GM23338 (cell line): ENCODE measurements around the gene CPNE5. TPM values are rescaled to one million over a fixed set of nuclear protein-coding genes. Genes with fewer than 3 reads are reported as not detected.

Experiments
- CREB1 ChIP-seq: fragments of 250-450 bp; sonication (Bioruptor Pico); IDR thresholded peaks from 2 replicates; pipeline ENCODE4 v1.5.0; 2020; ENCODE audit warnings: low read depth, mild to moderate bottlenecking, moderate library complexity
- EZH2phosphoT487 ChIP-seq: fragments of 200-600 bp; sonication (generic); IDR thresholded peaks from one replicate; pipeline ENCODE4 v1.8.1; 2018; ENCODE audit warnings: antibody characterized with exemption; ENCODE audit not compliant: unreplicated experiment
- JUNB ChIP-seq: IDR thresholded peaks from one replicate; pipeline ENCODE4 v1.6.1; 2016; ENCODE audit warnings: antibody characterized with exemption; ENCODE audit not compliant: unreplicated experiment
- NANOG ChIP-seq: IDR thresholded peaks from 2 replicates; pipeline ENCODE4 v1.6.1; 2016; ENCODE audit warnings: antibody characterized with exemption, borderline replicate concordance
- POLR2AphosphoS5 ChIP-seq: IDR thresholded peaks from 2 replicates; pipeline ENCODE4 v1.6.1; 2016; ENCODE audit warnings: antibody characterized with exemption, low read depth
- ZNF114 ChIP-seq: fragments of 250-450 bp; sonication (Bioruptor Pico); IDR thresholded peaks from 2 replicates; pipeline ENCODE4 v1.5.0; 2020; ENCODE audit warnings: mild to moderate bottlenecking, moderate library complexity
- polyA plus RNA-seq: library from polyadenylated mRNA; unstranded; fragments of >200 nt; fragmentation: Nextera tagmentation; extraction: Ambion mirVana; gene quantifications from 2 replicates; pipeline ENCODE4 v1.2.1, GENCODE V29; 2016
- total RNA-seq: library from RNA; depleted of rRNA; stranded (reverse); fragments of >200 nt; shearing (Covaris generic); gene quantifications from 2 replicates; pipeline ENCODE4 v1.2.3, GENCODE V29; 2014
- TF ChIP-seq, protein P1 (sequence below): fragments of 250-450 bp; sonication (Bioruptor Pico); IDR thresholded peaks from 2 replicates; pipeline ENCODE4 v1.5.0; 2020; ENCODE audit warnings: mild to moderate bottlenecking, moderate library complexity
- TF ChIP-seq, protein P2 (sequence below): IDR thresholded peaks from 2 replicates; pipeline ENCODE4 v1.6.1; 2016; ENCODE audit warnings: antibody characterized with exemption

The CPNE5 gene
- total and polyA plus RNA-seq, 2 experiments from 2014 or later, result 0.14 to 0.42 TPM

DNA sequence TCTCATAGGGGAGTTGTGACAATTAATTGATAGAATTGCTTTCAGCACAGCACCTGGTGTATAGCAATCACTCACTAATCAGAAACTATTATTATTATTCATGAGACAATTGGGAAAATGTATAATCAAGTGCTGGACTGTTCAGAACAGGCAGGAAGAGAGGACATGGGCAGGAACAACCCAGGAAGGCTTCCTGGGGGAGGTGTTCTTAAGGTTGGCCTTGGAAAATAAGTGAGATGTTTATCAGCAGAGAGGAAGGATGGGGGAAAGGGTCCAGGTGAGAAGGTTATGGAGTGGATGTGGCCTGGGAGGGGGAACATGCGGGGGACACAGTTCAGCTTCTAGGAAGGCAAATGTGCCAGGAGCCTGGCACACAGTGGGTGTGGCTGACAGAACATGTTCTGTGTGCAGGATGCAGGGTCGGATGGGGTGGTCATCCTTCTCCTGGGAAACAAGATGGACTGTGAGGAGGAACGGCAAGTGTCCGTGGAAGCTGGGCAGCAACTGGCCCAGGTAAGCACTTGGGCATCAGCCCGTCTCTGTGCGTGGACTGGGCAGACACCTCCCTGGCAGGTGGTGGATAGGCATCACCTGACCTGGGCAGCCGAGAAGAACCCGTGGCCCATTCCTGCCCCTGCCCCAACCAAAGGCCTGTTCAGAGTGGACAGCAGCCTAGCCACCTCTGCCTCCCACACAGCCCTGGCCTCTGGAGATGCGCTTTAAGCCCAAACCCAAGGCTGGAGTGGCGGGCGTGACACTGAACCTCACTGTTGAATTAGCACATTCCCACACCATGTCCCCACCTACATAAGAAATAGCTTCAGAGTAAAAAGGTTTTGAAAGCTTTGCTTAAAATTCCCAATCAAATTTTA, 110.7 kb downstream of the CPNE5 start (continued):
- TF ChIP-seq, protein P1, sequence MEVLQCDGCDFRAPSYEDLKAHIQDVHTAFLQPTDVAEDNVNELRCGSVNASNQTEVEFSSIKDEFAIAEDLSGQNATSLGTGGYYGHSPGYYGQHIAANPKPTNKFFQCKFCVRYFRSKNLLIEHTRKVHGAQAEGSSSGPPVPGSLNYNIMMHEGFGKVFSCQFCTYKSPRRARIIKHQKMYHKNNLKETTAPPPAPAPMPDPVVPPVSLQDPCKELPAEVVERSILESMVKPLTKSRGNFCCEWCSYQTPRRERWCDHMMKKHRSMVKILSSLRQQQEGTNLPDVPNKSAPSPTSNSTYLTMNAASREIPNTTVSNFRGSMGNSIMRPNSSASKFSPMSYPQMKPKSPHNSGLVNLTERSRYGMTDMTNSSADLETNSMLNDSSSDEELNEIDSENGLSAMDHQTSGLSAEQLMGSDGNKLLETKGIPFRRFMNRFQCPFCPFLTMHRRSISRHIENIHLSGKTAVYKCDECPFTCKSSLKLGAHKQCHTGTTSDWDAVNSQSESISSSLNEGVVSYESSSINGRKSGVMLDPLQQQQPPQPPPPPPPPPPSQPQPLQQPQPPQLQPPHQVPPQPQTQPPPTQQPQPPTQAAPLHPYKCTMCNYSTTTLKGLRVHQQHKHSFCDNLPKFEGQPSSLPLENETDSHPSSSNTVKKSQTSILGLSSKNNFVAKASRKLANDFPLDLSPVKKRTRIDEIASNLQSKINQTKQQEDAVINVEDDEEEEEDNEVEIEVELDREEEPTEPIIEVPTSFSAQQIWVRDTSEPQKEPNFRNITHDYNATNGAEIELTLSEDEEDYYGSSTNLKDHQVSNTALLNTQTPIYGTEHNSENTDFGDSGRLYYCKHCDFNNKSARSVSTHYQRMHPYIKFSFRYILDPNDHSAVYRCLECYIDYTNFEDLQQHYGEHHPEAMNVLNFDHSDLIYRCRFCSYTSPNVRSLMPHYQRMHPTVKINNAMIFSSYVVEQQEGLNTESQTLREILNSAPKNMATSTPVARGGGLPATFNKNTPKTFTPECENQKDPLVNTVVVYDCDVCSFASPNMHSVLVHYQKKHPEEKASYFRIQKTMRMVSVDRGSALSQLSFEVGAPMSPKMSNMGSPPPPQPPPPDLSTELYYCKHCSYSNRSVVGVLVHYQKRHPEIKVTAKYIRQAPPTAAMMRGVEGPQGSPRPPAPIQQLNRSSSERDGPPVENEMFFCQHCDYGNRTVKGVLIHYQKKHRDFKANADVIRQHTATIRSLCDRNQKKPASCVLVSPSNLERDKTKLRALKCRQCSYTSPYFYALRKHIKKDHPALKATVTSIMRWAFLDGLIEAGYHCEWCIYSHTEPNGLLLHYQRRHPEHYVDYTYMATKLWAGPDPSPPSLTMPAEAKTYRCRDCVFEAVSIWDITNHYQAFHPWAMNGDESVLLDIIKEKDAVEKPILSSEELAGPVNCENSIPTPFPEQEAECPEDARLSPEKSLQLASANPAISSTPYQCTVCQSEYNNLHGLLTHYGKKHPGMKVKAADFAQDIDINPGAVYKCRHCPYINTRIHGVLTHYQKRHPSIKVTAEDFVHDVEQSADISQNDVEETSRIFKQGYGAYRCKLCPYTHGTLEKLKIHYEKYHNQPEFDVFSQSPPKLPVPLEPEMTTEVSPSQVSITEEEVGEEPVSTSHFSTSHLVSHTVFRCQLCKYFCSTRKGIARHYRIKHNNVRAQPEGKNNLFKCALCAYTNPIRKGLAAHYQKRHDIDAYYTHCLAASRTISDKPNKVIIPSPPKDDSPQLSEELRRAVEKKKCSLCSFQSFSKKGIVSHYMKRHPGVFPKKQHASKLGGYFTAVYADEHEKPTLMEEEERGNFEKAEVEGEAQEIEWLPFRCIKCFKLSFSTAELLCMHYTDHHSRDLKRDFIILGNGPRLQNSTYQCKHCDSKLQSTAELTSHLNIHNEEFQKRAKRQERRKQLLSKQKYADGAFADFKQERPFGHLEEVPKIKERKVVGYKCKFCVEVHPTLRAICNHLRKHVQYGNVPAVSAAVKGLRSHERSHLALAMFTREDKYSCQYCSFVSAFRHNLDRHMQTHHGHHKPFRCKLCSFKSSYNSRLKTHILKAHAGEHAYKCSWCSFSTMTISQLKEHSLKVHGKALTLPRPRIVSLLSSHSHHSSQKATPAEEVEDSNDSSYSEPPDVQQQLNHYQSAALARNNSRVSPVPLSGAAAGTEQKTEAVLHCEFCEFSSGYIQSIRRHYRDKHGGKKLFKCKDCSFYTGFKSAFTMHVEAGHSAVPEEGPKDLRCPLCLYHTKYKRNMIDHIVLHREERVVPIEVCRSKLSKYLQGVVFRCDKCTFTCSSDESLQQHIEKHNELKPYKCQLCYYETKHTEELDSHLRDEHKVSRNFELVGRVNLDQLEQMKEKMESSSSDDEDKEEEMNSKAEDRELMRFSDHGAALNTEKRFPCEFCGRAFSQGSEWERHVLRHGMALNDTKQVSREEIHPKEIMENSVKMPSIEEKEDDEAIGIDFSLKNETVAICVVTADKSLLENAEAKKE (CRISPR knock-in tag), result no peak
- TF ChIP-seq, protein P2, sequence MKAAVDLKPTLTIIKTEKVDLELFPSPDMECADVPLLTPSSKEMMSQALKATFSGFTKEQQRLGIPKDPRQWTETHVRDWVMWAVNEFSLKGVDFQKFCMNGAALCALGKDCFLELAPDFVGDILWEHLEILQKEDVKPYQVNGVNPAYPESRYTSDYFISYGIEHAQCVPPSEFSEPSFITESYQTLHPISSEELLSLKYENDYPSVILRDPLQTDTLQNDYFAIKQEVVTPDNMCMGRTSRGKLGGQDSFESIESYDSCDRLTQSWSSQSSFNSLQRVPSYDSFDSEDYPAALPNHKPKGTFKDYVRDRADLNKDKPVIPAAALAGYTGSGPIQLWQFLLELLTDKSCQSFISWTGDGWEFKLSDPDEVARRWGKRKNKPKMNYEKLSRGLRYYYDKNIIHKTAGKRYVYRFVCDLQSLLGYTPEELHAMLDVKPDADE, result no peak
- TF ChIP-seq JUNB, result no peak
- no peak for TF ChIP-seq CREB1 (CRISPR knock-in tag)
- no peak for TF ChIP-seq POLR2AphosphoS5
- TF ChIP-seq NANOG, result no peak
- TF ChIP-seq EZH2phosphoT487, result no peak
- TF ChIP-seq ZNF114 (CRISPR knock-in tag), result no peak
